GM23338 (cell line): ENCODE data around the gene PIM1. TPM values are rescaled to one million over a fixed set of nuclear protein-coding genes. Genes with fewer than 3 reads are reported as not detected.

Experiments used
- ATAC-seq: fragments of 200-7000 bp; cut with Tn5 transposase; 3 replicates; pipeline ENCODE4 v1.9.1; 2020
- DNase-seq: peaks from one replicate; pipeline ENCODE4 v3.0.0-alpha.2; 2015; ENCODE audit warnings: low spot score
- H2AFZ ChIP-seq: fragments of 200-600 bp; sonication (generic); 2 replicates; pipeline ENCODE4 v1.8.0; 2016; ENCODE audit warnings: antibody characterized with exemption, mild to moderate bottlenecking, moderate library complexity
- H3F3A ChIP-seq: fragments of 200-600 bp; sonication (generic); replicated peaks from 2 replicates; pipeline ENCODE4 v1.8.0; 2017; ENCODE audit warnings: antibody characterized with exemption, mixed run types, low read depth
- H3K27ac ChIP-seq: fragments of 200-600 bp; sonication (generic); 2 replicates; pipeline ENCODE4 v1.6.1; 2016; ENCODE audit warnings: low read depth
- H3K27me3 ChIP-seq: fragments of 200-600 bp; sonication (generic); 2 replicates; pipeline ENCODE4 v1.8.0; 2016; ENCODE audit warnings: mild to moderate bottlenecking, mixed run types, moderate library complexity; ENCODE audit not compliant: insufficient read depth
- H3K36me3 ChIP-seq: fragments of 200-600 bp; sonication (generic); 2 replicates; pipeline ENCODE4 v1.8.0; 2016; ENCODE audit warnings: mild to moderate bottlenecking; ENCODE audit not compliant: insufficient read depth
- H3K4me1 ChIP-seq: fragments of 200-600 bp; sonication (generic); 2 replicates; pipeline ENCODE4 v1.8.0; 2016; ENCODE audit warnings: mild to moderate bottlenecking, moderate library complexity; ENCODE audit not compliant: insufficient read depth
- H3K4me2 ChIP-seq: fragments of 200-600 bp; sonication (generic); 2 replicates; pipeline ENCODE4 v1.7.1; 2017; ENCODE audit warnings: mixed run types
- H3K4me3 ChIP-seq: fragments of 200-600 bp; sonication (generic); 2 replicates; pipeline ENCODE4 v1.6.1; 2016; ENCODE audit warnings: mixed run types
- H3K79me2 ChIP-seq: fragments of 200-600 bp; sonication (generic); replicated peaks from 2 replicates; pipeline ENCODE4 v1.8.0; 2017; ENCODE audit warnings: mild to moderate bottlenecking; ENCODE audit not compliant: insufficient read depth
- H3K9me2 ChIP-seq: fragments of 200-600 bp; sonication (generic); 2 replicates; pipeline ENCODE4 v1.8.0; 2017; ENCODE audit not compliant: insufficient read depth
- H4K20me1 ChIP-seq: fragments of 200-600 bp; sonication (generic); replicated peaks from 2 replicates; pipeline ENCODE4 v1.8.0; 2017; ENCODE audit warnings: mild to moderate bottlenecking; ENCODE audit not compliant: insufficient read depth
- H3K27ac Mint-ChIP-seq: 2 replicates; pipeline ENCODE4 v1.8.0; 2020; ENCODE audit warnings: inconsistent platforms, mild to moderate bottlenecking, moderate library complexity, mixed read lengths
- H3K27me3 Mint-ChIP-seq: 3 replicates; pipeline ENCODE4 v1.8.0; 2022; ENCODE audit warnings: low read depth, mild to moderate bottlenecking, moderate library complexity, mixed read lengths, inconsistent platforms; ENCODE audit not compliant: insufficient read depth, poor library complexity
- H3K36me3 Mint-ChIP-seq: 3 replicates; pipeline ENCODE4 v1.8.0; 2021; ENCODE audit warnings: low read depth, mild to moderate bottlenecking, inconsistent platforms, moderate library complexity, mixed read lengths
- H3K4me1 Mint-ChIP-seq: 3 replicates; pipeline ENCODE4 v1.8.0; 2020; ENCODE audit warnings: mild to moderate bottlenecking, inconsistent platforms, mixed read lengths
- H3K4me3 Mint-ChIP-seq: 3 replicates; pipeline ENCODE4 v1.8.0; 2021; ENCODE audit warnings: moderate library complexity, mild to moderate bottlenecking, inconsistent platforms, mixed read lengths
- H3K9me3 Mint-ChIP-seq: 3 replicates; pipeline ENCODE4 v1.8.0; 2020; ENCODE audit warnings: moderate library complexity, mild to moderate bottlenecking, inconsistent platforms, mixed read lengths
- CREB1 ChIP-seq: fragments of 250-450 bp; sonication (Bioruptor Pico); IDR thresholded peaks from 2 replicates; pipeline ENCODE4 v1.5.0; 2020; ENCODE audit warnings: low read depth, mild to moderate bottlenecking, moderate library complexity
- CTCF ChIP-seq, 2 experiments: fragments of 200-600 bp in 1 of 2; sonication (generic) in 1 of 2; conservative IDR thresholded peaks; 2 replicates each; pipeline versions ENCODE4 v1.5.1 to v1.6.1; 2016 to 2017; ENCODE audit warnings: antibody characterized with exemption in 2 of 2, low read depth in 2 of 2, mild to moderate bottlenecking in 2 of 2, moderate library complexity in 1 of 2
- ETS1 ChIP-seq: IDR thresholded peaks from 2 replicates; pipeline ENCODE4 v1.6.1; 2016; ENCODE audit warnings: antibody characterized with exemption
- EZH2 ChIP-seq: fragments of 200-600 bp; sonication (generic); IDR thresholded peaks from one replicate; pipeline ENCODE4 v1.8.0; 2017; ENCODE audit warnings: antibody characterized with exemption, mild to moderate bottlenecking, low read depth; ENCODE audit not compliant: unreplicated experiment
- EZH2phosphoT487 ChIP-seq: fragments of 200-600 bp; sonication (generic); IDR thresholded peaks from one replicate; pipeline ENCODE4 v1.8.1; 2018; ENCODE audit warnings: antibody characterized with exemption; ENCODE audit not compliant: unreplicated experiment
- JUNB ChIP-seq: IDR thresholded peaks from one replicate; pipeline ENCODE4 v1.6.1; 2016; ENCODE audit warnings: antibody characterized with exemption; ENCODE audit not compliant: unreplicated experiment
- POLR2AphosphoS5 ChIP-seq: IDR thresholded peaks from 2 replicates; pipeline ENCODE4 v1.6.1; 2016; ENCODE audit warnings: antibody characterized with exemption, low read depth
- STAT1 ChIP-seq: IDR thresholded peaks from one replicate; pipeline ENCODE4 v1.6.1; 2016; ENCODE audit warnings: antibody characterized with exemption; ENCODE audit not compliant: unreplicated experiment
- ZNF114 ChIP-seq: fragments of 250-450 bp; sonication (Bioruptor Pico); IDR thresholded peaks from 2 replicates; pipeline ENCODE4 v1.5.0; 2020; ENCODE audit warnings: mild to moderate bottlenecking, moderate library complexity
- polyA plus RNA-seq: library from polyadenylated mRNA; unstranded; fragments of >200 nt; fragmentation: Nextera tagmentation; extraction: Ambion mirVana; gene quantifications from 2 replicates; pipeline ENCODE4 v1.2.1, GENCODE V29; 2016
- total RNA-seq: library from RNA; depleted of rRNA; stranded (reverse); fragments of >200 nt; shearing (Covaris generic); gene quantifications from 2 replicates; pipeline ENCODE4 v1.2.3, GENCODE V29; 2014

The PIM1 gene
- total and polyA plus RNA-seq, 2 experiments from 2014 or later: 46.0 to 74.2 TPM

- no peak for TF ChIP-seq JUNB
- no peak for TF ChIP-seq ETS1
- TF ChIP-seq CTCF (conservative IDR thresholded peaks at IDR 0.05; ENCODE audit: low read depth in 2 of 2): no peak
These were observed 5.6 kb downstream of the PIM1 start (continued) for GRCh38 chr6:37175332-37176267.

GRCh38 chr6:37176268-37177076 lies 6.5 kb downstream of the PIM1 start:
- Mint-ChIP-seq H3K9me3 (no peaks in the 10 kb centered on the region; the same call in 2 of the 3 replicates), H3K27ac (no peak overlapping the region), H3K36me3 (peaks cover 44% of the 10 kb centered on the region), H3K27me3 (peaks cover 11% of the 10 kb centered on the region), H3K4me1 (peaks cover 36% of the 10 kb centered on the region), H3K4me3 (no peak overlapping the region; the same call in 2 of the 3 replicates)
- Histone ChIP-seq H2AFZ (no peak overlapping the region), H3K79me2 (peaks cover 28% of the 10 kb centered on the region), H3K4me3 (no peak overlapping the region), H4K20me1 (peaks cover 30% of the 10 kb centered on the region), H3K36me3 (peaks cover 30% of the 10 kb centered on the region), H3K9me2 (no peaks in the 10 kb centered on the region), H3F3A (peaks cover 33% of the 10 kb centered on the region), H3K27ac (peak overlapping the region; percentile 70; the same call in 1 of the 2 replicates), H3K27me3 (no peaks in the 10 kb centered on the region), H3K4me2 (no peak overlapping the region), H3K4me1 (peaks cover 10% of the 10 kb centered on the region)
- peak; percentile 8; the same call in 1 of the 3 replicates for ATAC-seq
- TF ChIP-seq ZNF114 (CRISPR knock-in tag) (no peak), POLR2AphosphoS5 (peak; percentile 10)
- peak; percentile 62 for DNase-seq

GRCh38 chr6:37177077-37177934 lies 7.4 kb downstream of the PIM1 start:
- H3K4me3 Mint-ChIP-seq: no peak overlapping the region
- H3K27ac ChIP-seq: no peak overlapping the region
- peaks cover 30% of the 10 kb centered on the region for H3K36me3 ChIP-seq
- no peaks in the 10 kb centered on the region for H3K9me3 Mint-ChIP-seq
- peaks cover 36% of the 10 kb centered on the region for H3K36me3 Mint-ChIP-seq
- DNase-seq (peak; percentile 41), ATAC-seq (peak; percentile 42)
- peaks cover 32% of the 10 kb centered on the region for H3F3A ChIP-seq
- peaks cover 10% of the 10 kb centered on the region for H3K4me1 ChIP-seq
- H3K9me2 ChIP-seq: no peaks in the 10 kb centered on the region
- H3K4me2 ChIP-seq: no peak overlapping the region
- peaks cover 30% of the 10 kb centered on the region for H4K20me1 ChIP-seq
- H3K27ac Mint-ChIP-seq: no peak overlapping the region
- H3K79me2 ChIP-seq: peaks cover 22% of the 10 kb centered on the region
- peaks cover 9% of the 10 kb centered on the region for H3K27me3 Mint-ChIP-seq
- peaks cover 31% of the 10 kb centered on the region for H3K4me1 Mint-ChIP-seq
- no peak overlapping the region for H3K4me3 ChIP-seq
- H2AFZ ChIP-seq: no peak overlapping the region
- H3K27me3 ChIP-seq: no peaks in the 10 kb centered on the region
- TF ChIP-seq EZH2 (no peak), ETS1 (no peak), STAT1 (no peak), EZH2phosphoT487 (no peak), CREB1 (no peak), CTCF (conservative IDR thresholded peaks at IDR 0.05; ENCODE audit: low read depth in 2 of 2) (peak; percentile 34 to 47; a peak in 3 of 4 replicates)
